ENCODE results near the gene KRTAP12-4. TPM values are rescaled to one million over a fixed set of nuclear protein-coding genes. Genes with fewer than 3 reads are reported as not detected.
"Not testable (repeated sequence)": the region's sequence is repeated elsewhere in the genome, so short reads cannot be mapped to it uniquely, and the experiment has no call there.

The KRTAP12-4 gene
- total and polyA plus RNA-seq, 2 donors from 2014 or later, result not detected

DNA sequence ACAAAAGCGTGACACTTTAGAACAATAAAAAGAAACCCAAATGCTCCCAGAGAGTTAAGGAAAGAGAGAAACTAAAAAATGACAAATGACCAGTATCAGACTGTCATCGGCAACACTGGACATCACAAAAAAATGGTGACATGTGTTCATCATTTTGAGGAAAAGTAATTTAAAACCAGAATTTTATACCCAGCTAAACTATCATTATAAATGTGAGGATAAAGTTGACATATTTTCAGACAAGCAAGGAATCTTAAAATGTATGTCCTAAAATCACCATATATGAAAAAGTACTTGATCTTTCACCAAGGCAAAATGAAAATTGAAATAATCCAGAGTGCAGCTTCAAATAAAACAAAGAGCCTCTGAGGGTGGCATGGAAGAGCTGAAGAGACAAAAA, 9.6 kb downstream of the KRTAP12-4 start:
- H3K9me3 ChIP-seq (ENCODE audit: control insufficient read depth in 2 of 3, insufficient read depth in 1 of 3, low read length in 3 of 3), result peaks cover 0 to 7% (median 0%) of the 10 kb centered on the region in 3 donors
- intact Hi-C loops (cut with DNase I), result no loop called here
- H3K4me3 ChIP-seq (ENCODE audit: low read length in 3 of 3), result no peak overlapping the region
- H3K9ac ChIP-seq (ENCODE audit: low read length in 3 of 3), result no peak overlapping the region
- no peaks in the 10 kb centered on the region for H3K36me3 ChIP-seq (ENCODE audit: control insufficient read depth in 2 of 3, insufficient read depth in 3 of 3, low read length in 3 of 3)
- no peak for DNase-seq
- no peak for FAIRE-seq
- no peak for TF ChIP-seq CTCF (IDR thresholded peaks at IDR 0.05; ENCODE audit: borderline replicate concordance, extremely low read depth, insufficient read depth)
- no peaks in the 10 kb centered on the region for H3K4me1 ChIP-seq (ENCODE audit: control insufficient read depth in 2 of 3, insufficient read depth in 2 of 3, low read depth in 1 of 3, low read length in 3 of 3)
- no peaks in the 10 kb centered on the region for H3K27me3 ChIP-seq (ENCODE audit: control insufficient read depth, insufficient read depth, low read length)
- H3K27ac ChIP-seq (ENCODE audit: low read depth in 2 of 2, low read length in 2 of 2), result no peak overlapping the region

DNA sequence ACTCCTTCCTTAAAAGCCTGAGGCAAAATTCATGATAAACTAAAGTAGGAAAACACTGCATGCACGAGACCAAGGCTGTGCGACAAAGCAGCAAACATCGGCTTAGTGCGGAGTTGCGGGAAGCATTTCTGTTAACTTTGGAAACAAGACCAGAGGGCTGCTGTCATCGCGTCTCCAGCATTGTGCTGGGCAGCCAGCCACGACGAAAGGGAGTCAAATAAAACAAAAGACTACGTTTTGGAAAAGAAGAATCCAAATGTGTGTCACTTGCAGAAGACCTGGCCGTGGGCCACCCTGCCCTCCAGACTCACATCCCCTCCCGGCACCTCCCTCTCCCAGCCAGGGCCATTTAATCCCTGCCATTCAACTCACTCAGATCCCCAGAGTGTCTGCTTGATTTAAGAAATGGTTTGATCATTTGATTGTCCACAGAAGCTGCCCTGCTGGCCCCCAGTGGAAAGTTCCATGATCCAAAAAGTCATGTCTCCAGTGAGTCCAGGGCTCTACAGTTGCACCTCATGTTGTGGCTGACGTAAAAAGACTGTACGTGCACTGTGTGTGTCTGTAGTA, 10.6 kb downstream of the KRTAP12-4 start:
- Histone ChIP-seq H3K9me3 (ENCODE audit: control insufficient read depth in 2 of 3, insufficient read depth in 1 of 3, low read length in 3 of 3) (peaks cover 0 to 8% (median 0%) of the 10 kb centered on the region in 3 donors), H3K36me3 (ENCODE audit: control insufficient read depth in 2 of 3, insufficient read depth in 3 of 3, low read length in 3 of 3) (no peaks in the 10 kb centered on the region), H3K27me3 (ENCODE audit: control insufficient read depth, insufficient read depth, low read length) (no peaks in the 10 kb centered on the region), H3K27ac (ENCODE audit: low read depth in 2 of 2, low read length in 2 of 2) (no peak overlapping the region), H3K4me1 (ENCODE audit: control insufficient read depth in 2 of 3, insufficient read depth in 2 of 3, low read depth in 1 of 3, low read length in 3 of 3) (no peaks in the 10 kb centered on the region), H3K9ac (ENCODE audit: low read length in 3 of 3) (no peak overlapping the region), H3K4me3 (ENCODE audit: low read length in 3 of 3) (no peak overlapping the region)
- DNase-seq (peak in 1 of 5 donors; percentile 21), FAIRE-seq (no peak)
- intact Hi-C loops (cut with DNase I), result no loop called here
- no peak for TF ChIP-seq CTCF (IDR thresholded peaks at IDR 0.05; ENCODE audit: borderline replicate concordance, extremely low read depth, insufficient read depth)

GRCh38 chr21:44640761-44641160, 13.7 kb downstream of the KRTAP12-4 start:
- no peak for TF ChIP-seq CTCF (IDR thresholded peaks at IDR 0.05; ENCODE audit: borderline replicate concordance, extremely low read depth, insufficient read depth)
- FAIRE-seq (no peak), DNase-seq (no peak)
- Histone ChIP-seq H3K4me1 (ENCODE audit: control insufficient read depth in 2 of 3, insufficient read depth in 2 of 3, low read depth in 1 of 3, low read length in 3 of 3) (no peaks in the 10 kb centered on the region), H3K4me3 (ENCODE audit: low read length in 3 of 3) (no peak overlapping the region), H3K36me3 (ENCODE audit: control insufficient read depth in 2 of 3, insufficient read depth in 3 of 3, low read length in 3 of 3) (no peaks in the 10 kb centered on the region), H3K9ac (ENCODE audit: low read length in 3 of 3) (no peak overlapping the region), H3K27ac (ENCODE audit: low read depth in 2 of 2, low read length in 2 of 2) (no peak overlapping the region), H3K9me3 (ENCODE audit: control insufficient read depth in 2 of 3, insufficient read depth in 1 of 3, low read length in 3 of 3) (peaks cover 0 to 8% (median 0%) of the 10 kb centered on the region in 3 donors), H3K27me3 (ENCODE audit: control insufficient read depth, insufficient read depth, low read length) (no peaks in the 10 kb centered on the region)
- intact Hi-C loops (cut with DNase I), result no loop called here

GRCh38 chr21:44639331-44639655, 15.2 kb downstream of the KRTAP12-4 start:
- DNase-seq, result peak in 1 of 5 donors; percentile 73
- no peaks in the 10 kb centered on the region for H3K4me1 ChIP-seq (ENCODE audit: control insufficient read depth in 2 of 3, insufficient read depth in 2 of 3, low read depth in 1 of 3, low read length in 3 of 3)
- no peak overlapping the region for H3K27ac ChIP-seq (ENCODE audit: low read depth in 2 of 2, low read length in 2 of 2)
- H3K9ac ChIP-seq (ENCODE audit: low read length in 3 of 3), result no peak overlapping the region
- no peak for FAIRE-seq
- H3K9me3 ChIP-seq (ENCODE audit: control insufficient read depth in 2 of 3, insufficient read depth in 1 of 3, low read length in 3 of 3), result peaks cover 0 to 8% (median 2%) of the 10 kb centered on the region in 3 donors
- no peak overlapping the region for H3K4me3 ChIP-seq (ENCODE audit: low read length in 3 of 3)
- no peaks in the 10 kb centered on the region for H3K36me3 ChIP-seq (ENCODE audit: control insufficient read depth in 2 of 3, insufficient read depth in 3 of 3, low read length in 3 of 3)
- no peak for TF ChIP-seq CTCF (IDR thresholded peaks at IDR 0.05; ENCODE audit: borderline replicate concordance, extremely low read depth, insufficient read depth)
- no peaks in the 10 kb centered on the region for H3K27me3 ChIP-seq (ENCODE audit: control insufficient read depth, insufficient read depth, low read length)
- intact Hi-C loops (cut with DNase I), result no loop called here

DNA sequence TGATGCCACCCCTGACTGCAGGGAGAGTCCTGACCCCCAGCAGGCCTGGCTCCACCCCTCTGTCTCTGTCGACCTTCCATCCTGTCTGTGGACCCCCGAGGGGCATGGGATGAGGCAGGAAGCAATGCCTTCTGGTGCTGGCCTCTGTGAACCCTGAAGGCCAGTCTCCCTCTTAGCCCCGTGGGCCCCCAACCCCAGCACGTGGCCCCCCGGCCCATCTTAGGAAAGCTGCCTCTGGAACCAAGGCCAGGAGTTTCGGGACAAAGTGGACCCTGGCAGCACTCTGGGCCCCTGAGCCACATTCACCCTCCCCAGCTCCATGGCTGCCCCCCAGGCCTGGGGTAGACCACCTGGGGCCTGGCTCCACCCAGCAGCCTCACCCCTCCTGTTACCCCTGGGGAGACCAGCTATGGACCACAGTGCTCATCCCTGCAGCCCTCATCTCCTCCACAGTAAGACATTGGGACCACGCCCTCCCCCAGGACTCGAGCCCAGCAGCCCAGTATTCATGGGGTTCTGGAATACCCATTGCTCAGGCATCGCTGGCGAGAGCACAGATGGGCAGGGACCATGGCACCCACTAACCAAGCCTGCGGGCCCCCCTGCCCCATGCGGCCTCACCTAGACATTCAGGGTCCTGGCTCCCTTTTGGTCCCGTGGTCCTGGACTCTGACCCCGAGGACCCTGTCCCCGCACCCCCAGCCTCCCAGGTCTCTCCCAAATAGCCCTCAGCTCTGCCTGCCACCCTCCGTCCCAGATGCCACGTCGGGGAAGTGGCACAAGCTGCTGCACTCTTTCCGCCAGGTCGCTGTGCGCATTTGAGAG, 15.7 kb downstream of the KRTAP12-4 start:
- H3K9ac ChIP-seq (ENCODE audit: low read length in 3 of 3); H3K36me3 ChIP-seq (ENCODE audit: control insufficient read depth in 2 of 3, insufficient read depth in 3 of 3, low read length in 3 of 3); H3K27me3 ChIP-seq (ENCODE audit: control insufficient read depth, insufficient read depth, low read length); H3K9me3 ChIP-seq (ENCODE audit: control insufficient read depth in 2 of 3, insufficient read depth in 1 of 3, low read length in 3 of 3); H3K4me3 ChIP-seq (ENCODE audit: low read length in 3 of 3); intact Hi-C loops (cut with DNase I); H3K4me1 ChIP-seq (ENCODE audit: control insufficient read depth in 2 of 3, insufficient read depth in 2 of 3, low read depth in 1 of 3, low read length in 3 of 3); FAIRE-seq; DNase-seq; H3K27ac ChIP-seq (ENCODE audit: low read depth in 2 of 2, low read length in 2 of 2): not testable (repeated sequence)

Measured in kidney (tissue), 14 donors.